Fibroblast of lung (primary cell): ENCODE data around the gene CALM3. TPM values are rescaled to one million over a fixed set of nuclear protein-coding genes. Genes with fewer than 3 reads are reported as not detected.

Experiments used
- DNase-seq, 2 donors: peaks; one replicate each; pipeline versions ENCODE4 v3.0.0 to v3.0.0-alpha.2; 2010; ENCODE audit warnings: low read depth in 2 of 2
- H2AFZ ChIP-seq: 2 replicates; pipeline ENCODE4 v1.5.1; 2012; ENCODE audit warnings: low read length, control low read depth, inconsistent platforms
- H3K27ac ChIP-seq: 2 replicates; pipeline ENCODE4 v1.5.1; 2011; ENCODE audit warnings: low read length, control low read depth; ENCODE audit not compliant: insufficient read depth
- H3K27me3 ChIP-seq: 2 replicates; pipeline ENCODE4 v1.5.1; 2011; ENCODE audit warnings: mild to moderate bottlenecking, low read length; ENCODE audit not compliant: control insufficient read depth, insufficient read depth
- H3K36me3 ChIP-seq: 2 replicates; pipeline ENCODE4 v1.5.1; 2011; ENCODE audit warnings: low read length; ENCODE audit not compliant: control insufficient read depth, insufficient read depth
- H3K4me1 ChIP-seq: 2 replicates; pipeline ENCODE4 v1.5.1; 2011; ENCODE audit warnings: low read length; ENCODE audit not compliant: control insufficient read depth, insufficient read depth; ENCODE audit errors: extremely low read depth
- H3K4me2 ChIP-seq: 2 replicates; pipeline ENCODE4 v1.5.1; 2011; ENCODE audit warnings: low read length, control low read depth; ENCODE audit not compliant: insufficient read depth; ENCODE audit errors: extremely low read depth
- H3K4me3 ChIP-seq, 4 experiments: fragments of 200-600 bp in 1 of 4; sonication (generic) in 1 of 4; replicated peaks in 1 of 4; 2 replicates each; pipeline ENCODE4 v1.5.1; 2011 to 2016; ENCODE audit warnings: low read length in 4 of 4, low read depth in 3 of 4, mild to moderate bottlenecking in 3 of 4, control low read depth in 2 of 4, inconsistent platforms in 1 of 4, mixed read lengths in 1 of 4; ENCODE audit not compliant: insufficient read depth in 1 of 4; ENCODE audit errors: control extremely low read depth in 1 of 4
- H3K79me2 ChIP-seq: 2 replicates; pipeline ENCODE4 v1.5.1; 2012; ENCODE audit warnings: mild to moderate bottlenecking, low read length, inconsistent platforms; ENCODE audit not compliant: control insufficient read depth, insufficient read depth
- H3K9ac ChIP-seq: 2 replicates; pipeline ENCODE4 v1.5.1; 2011; ENCODE audit warnings: mild to moderate bottlenecking, low read length, control low read depth; ENCODE audit not compliant: insufficient read depth
- H3K9me3 ChIP-seq: 2 replicates; pipeline ENCODE4 v1.5.1; 2012; ENCODE audit warnings: low read depth, low read length; ENCODE audit not compliant: control insufficient read depth, insufficient read depth
- H4K20me1 ChIP-seq: 2 replicates; pipeline ENCODE4 v1.5.1; 2011; ENCODE audit warnings: low read length; ENCODE audit not compliant: control insufficient read depth, insufficient read depth; ENCODE audit errors: extremely low read depth
- CTCF ChIP-seq, 2 donors: IDR thresholded peaks in 1 of 2; conservative IDR thresholded peaks in 1 of 2; 1 replicate in 1 of 2; 2 replicates in 1 of 2; pipeline ENCODE4 v1.5.1; 2011 to 2012; ENCODE audit warnings: low read length in 2 of 2, control low read depth in 1 of 2, inconsistent platforms in 1 of 2, low read depth in 1 of 2, mild to moderate bottlenecking in 1 of 2
- EZH2 ChIP-seq: IDR thresholded peaks from 2 replicates; pipeline ENCODE4 v1.5.1; 2012; ENCODE audit warnings: low read length, control low read depth, mild to moderate bottlenecking; ENCODE audit errors: missing control alignments
- polyA plus RNA-seq, 2 donors: library from polyadenylated mRNA; depleted of rRNA in 1 of 2; stranded (reverse) in 1 of 2; unstranded in 1 of 2; fragments of >200 nt; gene quantifications; 2 replicates each; pipeline ENCODE4 v1.2.1, GENCODE V29; 2011 to 2012; ENCODE audit warnings: missing spikeins in 1 of 2
- total RNA-seq: library from RNA; depleted of rRNA; stranded (reverse); fragments of >200 nt; gene quantifications from 2 replicates; pipeline ENCODE4 v1.2.1, GENCODE V29; 2014

The CALM3 gene
- total and polyA plus RNA-seq, 2 donors (not counting 1 experiment from before 2014, with no cell fraction given) = 160 to 901 TPM

- Histone ChIP-seq H4K20me1 (no peaks in the 10 kb centered on the region), H3K4me3 (no peak overlapping the region), H3K9me3 (no peaks in the 10 kb centered on the region), H3K36me3 (no peaks in the 10 kb centered on the region), H3K4me2 (no peak overlapping the region), H3K79me2 (no peaks in the 10 kb centered on the region), H3K9ac (no peak overlapping the region), H3K27me3 (peaks cover 2% of the 10 kb centered on the region), H3K27ac (no peak overlapping the region), H3K4me1 (peaks cover 10% of the 10 kb centered on the region), H2AFZ (no peak overlapping the region)
- TF ChIP-seq EZH2 = no peak
- TF ChIP-seq CTCF (conservative IDR thresholded peaks at IDR 0.05 in 1 of 2, IDR thresholded peaks at IDR 0.05 in 1 of 2; ENCODE audit: low read depth in 1 of 2, low read length in 2 of 2) = no peak
- no peak for DNase-seq
These were observed 39.5 kb downstream of the CALM3 start for GRCh38 chr19:46640656-46641055.

GRCh38 chr19:46644720-46645119 lies 43.6 kb downstream of the CALM3 start:
- TF ChIP-seq CTCF (conservative IDR thresholded peaks at IDR 0.05 in 1 of 2, IDR thresholded peaks at IDR 0.05 in 1 of 2; ENCODE audit: low read depth in 1 of 2, low read length in 2 of 2) (no peak), EZH2 (no peak)

GRCh38 chr19:46646402-46646801 lies 45.3 kb downstream of the CALM3 start:
- no peak for TF ChIP-seq EZH2
- Histone ChIP-seq H2AFZ (no peak overlapping the region), H3K9ac (no peak overlapping the region), H4K20me1 (no peaks in the 10 kb centered on the region), H3K4me2 (no peak overlapping the region), H3K9me3 (no peaks in the 10 kb centered on the region), H3K4me3 (no peak overlapping the region), H3K27me3 (no peaks in the 10 kb centered on the region), H3K4me1 (no peaks in the 10 kb centered on the region), H3K36me3 (no peaks in the 10 kb centered on the region), H3K79me2 (no peaks in the 10 kb centered on the region), H3K27ac (no peak overlapping the region)
- DNase-seq = no peak

More at GRCh38 chr19:46644720-46645119, 43.6 kb downstream of the CALM3 start:
- no peak overlapping the region for H3K4me2 ChIP-seq
- no peaks in the 10 kb centered on the region for H3K27me3 ChIP-seq
- DNase-seq = no peak
- H3K9ac ChIP-seq = no peak overlapping the region
- H3K9me3 ChIP-seq = no peaks in the 10 kb centered on the region
- no peaks in the 10 kb centered on the region for H4K20me1 ChIP-seq
- peaks cover 3% of the 10 kb centered on the region for H3K4me1 ChIP-seq
- H3K36me3 ChIP-seq = no peaks in the 10 kb centered on the region
- no peak overlapping the region for H3K27ac ChIP-seq
- H3K79me2 ChIP-seq = no peaks in the 10 kb centered on the region
- H3K4me3 ChIP-seq = no peak overlapping the region
- H2AFZ ChIP-seq = no peak overlapping the region
